GM19193 (cell line): ENCODE data around the gene SBDS.

Source experiments
- POLR2A ChIP-seq: IDR thresholded peaks from 4 replicates; pipeline ENCODE4 v1.6.1; 2011; ENCODE audit not compliant: insufficient read depth, insufficient read length; ENCODE audit errors: extremely low read depth

The SBDS gene

GRCh38 chr7:66995050-66995776 lies at the start of gene SBDS:
SBDS (minus strand) TSS chr7:66995586; CDS start chr7:66995417, 169 bp downstream.
- peak; percentile 78 for TF ChIP-seq POLR2A

GRCh38 chr7:67033251-67033650 lies 37.9 kb upstream of the SBDS start:
- TF ChIP-seq POLR2A: no peak

DNA sequence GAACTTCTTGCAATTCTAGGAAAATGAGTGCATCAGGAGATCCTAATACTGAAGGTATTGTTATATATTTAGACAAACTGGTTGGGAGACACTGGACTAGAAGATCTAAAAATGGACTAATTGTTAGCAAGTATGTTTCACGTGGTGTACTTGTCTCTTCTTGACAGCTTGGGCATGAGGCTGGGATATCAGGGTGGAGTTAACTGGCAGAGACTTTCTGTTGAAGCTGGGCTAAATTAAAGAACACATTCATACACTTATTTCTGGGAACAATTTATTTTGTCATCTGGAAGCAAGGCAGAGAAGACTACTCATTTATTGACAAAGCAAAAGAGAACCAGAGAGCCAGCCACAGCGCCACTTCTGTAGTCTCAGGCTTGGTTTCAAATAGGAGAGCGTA lies 27.1 kb upstream of the SBDS start:
- TF ChIP-seq POLR2A: no peak

DNA sequence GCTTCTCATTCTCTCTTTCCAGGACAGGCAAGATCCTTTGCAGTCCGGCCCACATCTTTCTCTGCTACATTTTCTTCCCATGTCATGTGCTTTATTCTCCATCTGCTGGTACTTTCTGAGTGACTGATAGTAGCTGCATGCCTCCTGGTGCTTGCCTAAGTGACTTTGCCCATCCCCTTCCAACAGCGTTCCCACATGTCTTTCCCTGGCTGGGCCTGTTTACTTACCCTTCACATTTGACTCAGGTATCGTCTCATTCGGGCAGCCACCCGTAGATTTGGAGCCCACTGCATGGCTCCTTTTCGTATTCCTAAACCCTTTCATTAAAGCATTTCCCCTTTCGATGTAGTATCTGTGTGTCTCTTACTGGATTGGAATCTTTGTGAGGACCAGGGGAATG lies 25.9 kb upstream of the SBDS start:
- no peak for TF ChIP-seq POLR2A

DNA sequence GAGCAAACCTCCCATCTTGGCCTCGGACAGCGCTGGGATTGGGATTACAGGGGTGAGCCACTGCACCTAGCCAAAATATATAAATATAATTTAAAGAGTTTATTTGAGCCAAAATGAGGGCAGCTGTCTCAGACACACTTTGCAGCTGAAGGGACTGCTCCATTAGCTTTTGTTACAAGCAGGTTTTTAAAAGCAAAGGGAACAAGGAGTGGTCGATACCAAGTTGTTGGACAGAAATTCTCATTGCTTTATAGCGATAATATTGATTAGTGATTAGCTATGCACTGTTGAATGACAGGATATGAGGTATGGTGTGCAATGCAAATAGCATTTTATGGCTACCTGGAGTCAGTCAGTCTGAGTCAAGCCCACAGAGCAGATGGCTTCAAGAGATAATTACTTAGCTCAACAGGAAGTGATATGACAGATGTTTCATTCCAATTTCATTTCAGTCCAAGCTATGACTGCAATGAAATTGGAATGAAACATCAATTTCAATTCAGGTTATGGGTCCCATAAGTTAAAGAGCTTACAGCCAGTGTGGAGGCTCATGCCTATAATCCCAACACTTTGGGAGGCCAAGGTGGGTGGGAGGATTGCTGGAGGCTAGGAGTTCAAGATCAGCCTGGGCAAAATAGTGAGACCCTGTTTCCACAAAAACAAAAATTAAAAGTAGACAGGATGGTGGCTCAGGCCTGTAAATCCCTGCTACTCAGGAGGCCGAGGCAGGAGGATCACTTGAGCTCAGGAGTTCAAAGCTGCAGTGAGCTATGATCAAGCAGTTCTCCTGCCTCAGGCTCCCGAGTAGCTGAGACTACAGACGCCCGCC lies 24.4 kb upstream of the SBDS start:
- no peak for TF ChIP-seq POLR2A

GRCh38 chr7:67018940-67019339 lies 23.6 kb upstream of the SBDS start:
- no peak for TF ChIP-seq POLR2A

GRCh38 chr7:67008260-67008659 lies 12.9 kb upstream of the SBDS start:
- no peak for TF ChIP-seq POLR2A

DNA sequence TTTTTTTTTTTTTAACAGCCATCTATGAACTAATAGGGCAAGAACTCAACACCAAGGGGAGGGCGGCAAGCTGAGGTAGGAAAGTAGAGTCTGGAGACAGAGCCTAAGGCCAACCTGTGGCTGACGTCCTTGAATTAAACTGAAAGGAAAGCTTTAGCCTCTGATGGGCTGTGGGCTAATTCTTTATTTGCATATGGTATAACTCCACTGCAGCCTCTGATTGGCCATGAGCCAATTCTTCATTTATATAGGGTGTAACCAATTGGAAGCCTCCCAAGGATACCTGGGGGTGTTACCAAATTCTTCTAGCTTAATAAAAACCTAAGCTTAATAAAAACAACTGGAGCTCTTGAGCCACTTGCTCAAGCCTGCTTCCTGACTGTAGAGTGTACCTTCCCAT lies 11.6 kb upstream of the SBDS start:
- no peak for TF ChIP-seq POLR2A

- TF ChIP-seq POLR2A: peak; percentile 87
Observed at GRCh38 chr7:66996444-66997191, 1.2 kb upstream of the SBDS start, which contains the start of gene TYW1. TYW1 (plus strand) TSS chr7:66996833; CDS start chr7:66996979, 146 bp downstream.

DNA sequence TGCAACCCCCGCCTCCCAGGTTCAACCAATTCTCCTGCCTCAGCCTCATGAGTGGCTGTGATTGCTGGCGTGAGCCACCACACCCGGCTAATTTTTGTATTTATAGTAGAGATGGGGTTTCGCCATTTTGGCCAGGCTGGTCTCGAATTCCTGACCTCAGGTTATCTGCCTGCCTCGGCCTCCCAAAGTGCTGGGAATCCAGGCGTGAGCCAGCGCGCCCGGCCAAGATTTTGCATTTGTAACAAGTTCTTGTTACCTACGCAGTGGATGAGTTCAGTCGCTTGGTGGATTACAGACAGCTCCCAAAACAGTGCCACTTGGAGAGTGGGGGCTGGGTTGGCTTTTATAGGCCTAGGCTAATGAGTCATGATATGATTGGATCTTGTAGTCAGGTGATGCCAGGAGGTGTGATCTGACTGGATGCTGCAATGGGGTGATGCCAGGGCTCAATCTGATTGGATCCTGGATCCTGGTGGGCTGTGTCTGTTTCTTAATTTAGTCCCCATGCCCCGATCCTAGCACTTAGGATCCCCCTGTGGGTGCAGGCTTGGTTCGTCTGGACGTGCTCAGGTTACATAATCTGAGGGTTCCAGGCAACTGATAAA lies 20.3 kb downstream of the SBDS start:
- TF ChIP-seq POLR2A: no peak

- TF ChIP-seq POLR2A: no peak
Observed at GRCh38 chr7:66970310-66970709, 25.1 kb downstream of the SBDS start.

DNA sequence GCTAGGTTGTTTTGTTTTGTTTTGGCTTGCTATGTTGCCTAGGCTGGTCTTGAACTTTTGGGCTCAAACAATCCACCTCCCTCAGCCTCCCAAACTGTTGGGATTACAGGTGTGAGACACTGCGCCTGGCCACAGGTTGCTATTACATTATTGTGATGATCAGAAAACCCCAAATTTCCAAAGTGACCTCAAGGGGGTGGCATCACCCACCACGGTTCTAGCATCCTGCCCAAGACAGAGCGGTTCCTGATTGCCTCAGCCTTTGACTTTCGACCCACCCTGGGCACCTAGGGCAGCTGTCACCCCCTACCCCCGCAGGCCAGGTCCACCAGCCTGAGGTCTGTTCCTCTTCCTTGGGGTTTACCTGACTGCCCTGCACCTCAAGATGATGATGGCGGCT lies 28.4 kb downstream of the SBDS start:
- no peak for TF ChIP-seq POLR2A

GRCh38 chr7:66964411-66964810 lies 31.0 kb downstream of the SBDS start:
- no peak for TF ChIP-seq POLR2A

- TF ChIP-seq POLR2A: no peak
Observed at GRCh38 chr7:66961096-66961495, 34.3 kb downstream of the SBDS start.

DNA sequence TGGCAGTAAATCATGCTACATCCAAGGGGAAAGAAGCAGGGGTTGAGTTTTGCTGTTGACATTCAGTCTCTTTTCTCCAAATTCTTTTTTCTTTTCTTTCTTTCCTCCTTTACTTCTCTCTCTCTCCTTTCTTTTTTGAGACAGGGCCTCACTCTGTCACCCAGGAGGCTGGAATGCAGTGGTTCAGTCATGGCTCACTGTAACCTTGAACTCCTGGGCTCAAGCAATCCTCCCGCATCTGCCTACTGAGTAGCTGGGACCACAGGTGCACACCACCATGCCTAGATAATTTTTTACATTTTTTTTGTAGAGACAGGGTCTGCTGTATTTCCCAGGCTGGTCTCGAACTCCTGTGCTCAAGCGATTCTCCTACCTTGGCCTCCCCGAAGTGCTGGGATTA lies 35.2 kb downstream of the SBDS start:
- TF ChIP-seq POLR2A: no peak

DNA sequence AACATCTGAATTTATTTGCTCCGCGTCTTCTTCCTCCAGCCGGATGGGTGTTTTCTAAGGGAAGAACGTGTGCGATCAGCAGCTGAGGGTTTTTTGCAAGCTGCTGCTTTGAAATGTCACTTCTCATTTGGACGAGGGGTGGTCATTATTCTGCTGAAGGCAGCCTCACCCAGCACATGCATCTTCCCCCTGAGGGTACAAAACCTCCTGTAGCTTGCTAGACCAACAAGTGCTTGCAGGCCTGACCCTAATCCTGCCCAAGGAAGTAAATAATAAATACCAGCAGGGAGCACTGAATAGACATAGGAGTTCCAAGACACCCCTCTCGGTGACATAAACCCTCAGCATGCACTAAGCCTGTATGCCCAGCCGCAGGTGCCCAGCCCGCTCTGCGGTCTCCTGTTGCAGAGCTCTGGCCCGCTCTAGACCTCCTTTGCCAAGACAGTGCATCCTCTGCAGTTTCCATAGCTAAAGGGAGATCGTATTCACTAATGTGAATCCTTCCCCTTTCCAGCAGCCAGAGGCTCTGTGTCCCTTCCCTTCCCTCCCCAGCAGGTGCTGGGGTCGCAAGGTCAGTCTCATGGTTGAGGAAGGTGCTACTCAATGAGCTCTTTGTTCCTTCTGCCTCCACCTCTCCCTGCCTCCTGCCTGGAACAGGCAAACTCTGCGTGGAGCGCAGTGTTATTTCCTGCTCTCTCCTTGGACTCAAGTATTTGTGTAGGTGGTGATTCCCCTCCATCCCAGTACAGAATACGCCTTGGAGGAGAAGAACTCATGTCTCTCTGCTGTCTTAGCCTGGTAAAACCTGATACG lies 36.6 kb downstream of the SBDS start:
- TF ChIP-seq POLR2A: no peak
